ENCODE measurements around the gene NEU4. TPM values are rescaled to one million over a fixed set of nuclear protein-coding genes. Genes with fewer than 3 reads are reported as not detected.

Gene NEU4
- total RNA-seq, 1 donor: not detected

DNA sequence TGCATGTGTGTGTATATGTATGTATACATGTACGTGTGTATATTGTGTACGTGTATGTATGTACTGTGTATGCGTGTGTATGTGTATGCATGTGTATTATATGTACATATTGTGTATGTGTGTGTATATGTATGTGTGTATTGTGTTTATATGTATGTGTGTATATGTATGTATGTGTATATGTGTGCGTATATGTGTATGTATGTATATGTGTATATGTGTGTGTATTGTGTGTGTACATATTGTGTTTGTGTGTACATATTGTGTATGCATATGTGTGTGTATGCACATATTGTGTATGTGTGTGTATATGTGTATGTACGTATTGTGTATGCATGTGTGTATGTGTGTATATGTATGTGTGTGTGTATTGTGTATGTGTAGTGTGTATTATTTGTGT, 15.6 kb upstream of the NEU4 start:
- no peaks in the 10 kb centered on the region for H3K9me3 ChIP-seq (ENCODE audit: low read depth, low read length)
- no peaks in the 10 kb centered on the region for H3K36me3 ChIP-seq (ENCODE audit: insufficient read depth, low read length)
- H4K20me1 ChIP-seq (ENCODE audit: insufficient read depth, low read length): no peaks in the 10 kb centered on the region
- H3K4me1 ChIP-seq (ENCODE audit: insufficient read depth, low read length): no peaks in the 10 kb centered on the region
- H3K4me2 ChIP-seq (ENCODE audit: insufficient read depth, low read length): no peak overlapping the region
- peak; percentile 58 for DNase-seq (ENCODE audit: insufficient read length, low spot score, missing footprints)
- H2AFZ ChIP-seq (ENCODE audit: low read length): no peak overlapping the region
- TF ChIP-seq, protein P1, sequence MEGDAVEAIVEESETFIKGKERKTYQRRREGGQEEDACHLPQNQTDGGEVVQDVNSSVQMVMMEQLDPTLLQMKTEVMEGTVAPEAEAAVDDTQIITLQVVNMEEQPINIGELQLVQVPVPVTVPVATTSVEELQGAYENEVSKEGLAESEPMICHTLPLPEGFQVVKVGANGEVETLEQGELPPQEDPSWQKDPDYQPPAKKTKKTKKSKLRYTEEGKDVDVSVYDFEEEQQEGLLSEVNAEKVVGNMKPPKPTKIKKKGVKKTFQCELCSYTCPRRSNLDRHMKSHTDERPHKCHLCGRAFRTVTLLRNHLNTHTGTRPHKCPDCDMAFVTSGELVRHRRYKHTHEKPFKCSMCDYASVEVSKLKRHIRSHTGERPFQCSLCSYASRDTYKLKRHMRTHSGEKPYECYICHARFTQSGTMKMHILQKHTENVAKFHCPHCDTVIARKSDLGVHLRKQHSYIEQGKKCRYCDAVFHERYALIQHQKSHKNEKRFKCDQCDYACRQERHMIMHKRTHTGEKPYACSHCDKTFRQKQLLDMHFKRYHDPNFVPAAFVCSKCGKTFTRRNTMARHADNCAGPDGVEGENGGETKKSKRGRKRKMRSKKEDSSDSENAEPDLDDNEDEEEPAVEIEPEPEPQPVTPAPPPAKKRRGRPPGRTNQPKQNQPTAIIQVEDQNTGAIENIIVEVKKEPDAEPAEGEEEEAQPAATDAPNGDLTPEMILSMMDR (IDR thresholded peaks at IDR 0.05; ENCODE audit: extremely low read depth, low read depth, low read length): no peak
- H3K27ac ChIP-seq (ENCODE audit: low read depth, low read length): no peak overlapping the region
- no peak overlapping the region for H3K4me3 ChIP-seq (ENCODE audit: insufficient read depth, low read length)
- H3K27me3 ChIP-seq (ENCODE audit: insufficient read depth, low read length): peaks cover 16% of the 10 kb centered on the region
- no peaks in the 10 kb centered on the region for H3K79me2 ChIP-seq (ENCODE audit: insufficient read depth, low read length)

GRCh38 chr2:241794250-241794823, 14.7 kb upstream of the NEU4 start:
- H3K27me3 ChIP-seq (ENCODE audit: insufficient read depth, low read length): peaks cover 16% of the 10 kb centered on the region
- no peak overlapping the region for H2AFZ ChIP-seq (ENCODE audit: low read length)
- no peak overlapping the region for H3K4me3 ChIP-seq (ENCODE audit: insufficient read depth, low read length)
- DNase-seq (ENCODE audit: insufficient read length, low spot score, missing footprints): no peak
- TF ChIP-seq, protein P1 (IDR thresholded peaks at IDR 0.05; ENCODE audit: extremely low read depth, low read depth, low read length): no peak
- no peak overlapping the region for H3K4me2 ChIP-seq (ENCODE audit: insufficient read depth, low read length)
- no peaks in the 10 kb centered on the region for H4K20me1 ChIP-seq (ENCODE audit: insufficient read depth, low read length)
- H3K79me2 ChIP-seq (ENCODE audit: insufficient read depth, low read length): no peaks in the 10 kb centered on the region
- H3K9me3 ChIP-seq (ENCODE audit: low read depth, low read length): no peaks in the 10 kb centered on the region
- H3K27ac ChIP-seq (ENCODE audit: low read depth, low read length): no peak overlapping the region
- no peaks in the 10 kb centered on the region for H3K36me3 ChIP-seq (ENCODE audit: insufficient read depth, low read length)
- H3K4me1 ChIP-seq (ENCODE audit: insufficient read depth, low read length): no peaks in the 10 kb centered on the region

GRCh38 chr2:241795021-241795999, 13.7 kb upstream of the NEU4 start:
- Histone ChIP-seq H3K4me1 (ENCODE audit: insufficient read depth, low read length) (no peaks in the 10 kb centered on the region), H3K9me3 (ENCODE audit: low read depth, low read length) (no peaks in the 10 kb centered on the region), H3K36me3 (ENCODE audit: insufficient read depth, low read length) (no peaks in the 10 kb centered on the region), H3K79me2 (ENCODE audit: insufficient read depth, low read length) (no peaks in the 10 kb centered on the region), H3K4me3 (ENCODE audit: insufficient read depth, low read length) (no peak overlapping the region), H4K20me1 (ENCODE audit: insufficient read depth, low read length) (no peaks in the 10 kb centered on the region), H2AFZ (ENCODE audit: low read length) (no peak overlapping the region), H3K27me3 (ENCODE audit: insufficient read depth, low read length) (peaks cover 16% of the 10 kb centered on the region), H3K27ac (ENCODE audit: low read depth, low read length) (no peak overlapping the region), H3K4me2 (ENCODE audit: insufficient read depth, low read length) (no peak overlapping the region)
- peak; percentile 71 for DNase-seq (ENCODE audit: insufficient read length, low spot score, missing footprints)
- TF ChIP-seq, protein P1 (IDR thresholded peaks at IDR 0.05; ENCODE audit: extremely low read depth, low read depth, low read length): no peak

- Histone ChIP-seq H3K4me3 (ENCODE audit: insufficient read depth, low read length) (no peak overlapping the region), H3K27me3 (ENCODE audit: insufficient read depth, low read length) (peaks cover 16% of the 10 kb centered on the region), H3K4me1 (ENCODE audit: insufficient read depth, low read length) (no peaks in the 10 kb centered on the region), H3K36me3 (ENCODE audit: insufficient read depth, low read length) (no peaks in the 10 kb centered on the region), H3K79me2 (ENCODE audit: insufficient read depth, low read length) (no peaks in the 10 kb centered on the region), H3K27ac (ENCODE audit: low read depth, low read length) (no peak overlapping the region), H4K20me1 (ENCODE audit: insufficient read depth, low read length) (no peaks in the 10 kb centered on the region), H2AFZ (ENCODE audit: low read length) (no peak overlapping the region), H3K9me3 (ENCODE audit: low read depth, low read length) (no peaks in the 10 kb centered on the region), H3K4me2 (ENCODE audit: insufficient read depth, low read length) (no peak overlapping the region)
- DNase-seq (ENCODE audit: insufficient read length, low spot score, missing footprints): no peak
- TF ChIP-seq, protein P1 (IDR thresholded peaks at IDR 0.05; ENCODE audit: extremely low read depth, low read depth, low read length): no peak
These were observed 12.8 kb upstream of the NEU4 start for GRCh38 chr2:241796209-241796608.

Measured in osteoblast (primary cell).